H9 (cell line): Measurements from ENCODE around the gene OTX1. TPM values are rescaled to one million over a fixed set of nuclear protein-coding genes. Genes with fewer than 3 reads are reported as not detected.

Experiments used
- DNase-seq: peaks from one replicate; pipeline ENCODE4 v3.0.0-alpha.2; 2017
- H2AFZ ChIP-seq: one replicate; pipeline ENCODE4 v1.6.1; 2013; ENCODE audit warnings: mild to moderate bottlenecking, low read length, control low read depth, moderate library complexity
- H2AK5ac ChIP-seq: 2 replicates; pipeline ENCODE4 v1.6.1; 2013; ENCODE audit warnings: low read length, control low read depth, mixed read lengths; ENCODE audit not compliant: insufficient read length
- H2BK120ac ChIP-seq: one replicate; pipeline ENCODE4 v1.6.1; 2013; ENCODE audit warnings: low read depth, mild to moderate bottlenecking, low read length, control low read depth, inconsistent platforms; ENCODE audit not compliant: poor library complexity, severe bottlenecking
- H2BK12ac ChIP-seq: 2 replicates; pipeline ENCODE4 v1.6.1; 2013; ENCODE audit warnings: low read length, control low read depth, mixed read lengths, low read depth; ENCODE audit not compliant: insufficient read length
- H2BK15ac ChIP-seq: 2 replicates; pipeline ENCODE4 v1.6.1; 2013; ENCODE audit warnings: low read depth, low read length, control low read depth
- H2BK20ac ChIP-seq: one replicate; pipeline ENCODE4 v1.6.1; 2013; ENCODE audit warnings: low read depth, mild to moderate bottlenecking, low read length, control low read depth, inconsistent platforms; ENCODE audit not compliant: poor library complexity, severe bottlenecking
- H2BK5ac ChIP-seq: 2 replicates; pipeline ENCODE4 v1.6.1; 2013; ENCODE audit warnings: low read length, control low read depth, mixed read lengths; ENCODE audit not compliant: insufficient read length
- H3K14ac ChIP-seq: 2 replicates; pipeline ENCODE4 v1.6.1; 2013; ENCODE audit warnings: low read length, control low read depth; ENCODE audit not compliant: insufficient read depth
- H3K18ac ChIP-seq: 2 replicates; pipeline ENCODE4 v1.6.1; 2013; ENCODE audit warnings: low read depth, mild to moderate bottlenecking, mixed read lengths, low read length, control low read depth; ENCODE audit not compliant: insufficient read length
- H3K23ac ChIP-seq: 2 replicates; pipeline ENCODE4 v1.6.1; 2013; ENCODE audit warnings: low read length, control low read depth, mixed read lengths, low read depth; ENCODE audit not compliant: insufficient read length
- H3K23me2 ChIP-seq: 2 replicates; pipeline ENCODE4 v1.6.1; 2013; ENCODE audit warnings: low read depth, mild to moderate bottlenecking, mixed read lengths, low read length, control low read depth; ENCODE audit not compliant: insufficient read length, poor library complexity, severe bottlenecking
- H3K27ac ChIP-seq: 2 replicates; pipeline ENCODE4 v1.5.1; 2013; ENCODE audit warnings: low read length, control low read depth, mixed read lengths, low read depth; ENCODE audit not compliant: insufficient read length
- H3K27me3 ChIP-seq: 2 replicates; pipeline ENCODE4 v1.6.1; 2013; ENCODE audit warnings: low read length, control low read depth, inconsistent platforms; ENCODE audit not compliant: insufficient read depth
- H3K4ac ChIP-seq: 2 replicates; pipeline ENCODE4 v1.6.1; 2013; ENCODE audit warnings: low read depth, mild to moderate bottlenecking, control low read depth, inconsistent platforms, low read length, moderate library complexity
- H3K4me1 ChIP-seq: 2 replicates; pipeline ENCODE4 v1.6.1; 2013; ENCODE audit warnings: low read length, control low read depth, inconsistent platforms; ENCODE audit not compliant: insufficient read depth
- H3K4me2 ChIP-seq: 2 replicates; pipeline ENCODE4 v1.6.1; 2013; ENCODE audit warnings: low read length, control low read depth, mixed read lengths; ENCODE audit not compliant: insufficient read length, insufficient read depth
- H3K56ac ChIP-seq: 2 replicates; pipeline ENCODE4 v1.6.1; 2013; ENCODE audit warnings: low read depth, mild to moderate bottlenecking, mixed read lengths, low read length, control low read depth; ENCODE audit not compliant: insufficient read length
- H3K79me1 ChIP-seq: 2 replicates; pipeline ENCODE4 v1.6.1; 2013; ENCODE audit warnings: low read depth, mild to moderate bottlenecking, moderate library complexity, low read length, control low read depth, inconsistent platforms; ENCODE audit not compliant: insufficient read depth, poor library complexity, severe bottlenecking
- H3K79me2 ChIP-seq: 2 replicates; pipeline ENCODE4 v1.6.1; 2013; ENCODE audit warnings: low read length, control low read depth, inconsistent platforms; ENCODE audit not compliant: insufficient read depth
- H3K9ac ChIP-seq: 2 replicates; pipeline ENCODE4 v1.6.1; 2013; ENCODE audit warnings: low read length, control low read depth, mixed read lengths; ENCODE audit not compliant: insufficient read length; ENCODE audit errors: extremely low read depth
- H3K9me3 ChIP-seq: one replicate; pipeline ENCODE4 v1.6.1; 2013; ENCODE audit warnings: low read depth, low read length, inconsistent platforms; ENCODE audit not compliant: control insufficient read depth
- H3T11ph ChIP-seq: one replicate; pipeline ENCODE4 v1.6.1; 2013; ENCODE audit warnings: mild to moderate bottlenecking, low read length, control low read depth, inconsistent platforms
- H4K20me1 ChIP-seq: one replicate; pipeline ENCODE4 v1.6.1; 2013; ENCODE audit not compliant: control insufficient read depth, insufficient read length, insufficient read depth
- H4K5ac ChIP-seq: 2 replicates; pipeline ENCODE4 v1.6.1; 2013; ENCODE audit warnings: low read depth, mild to moderate bottlenecking, mixed read lengths, low read length, control low read depth; ENCODE audit not compliant: insufficient read length
- H4K8ac ChIP-seq: replicated peaks from 2 replicates; pipeline ENCODE4 v1.6.1; 2013; ENCODE audit warnings: low read length, control low read depth, mixed read lengths, low read depth; ENCODE audit not compliant: insufficient read length
- H4K91ac ChIP-seq: 2 replicates; pipeline ENCODE4 v1.6.1; 2013; ENCODE audit warnings: low read depth, mild to moderate bottlenecking, moderate library complexity, mixed read lengths, low read length, control low read depth; ENCODE audit not compliant: insufficient read length
- H3K27ac Mint-ChIP-seq, 3 experiments: 2 replicates in 2 of 3; 3 replicates in 1 of 3; pipeline ENCODE4 v1.8.0; 2020 to 2021; ENCODE audit warnings: mixed read lengths in 3 of 3, mild to moderate bottlenecking in 1 of 3, moderate library complexity in 1 of 3
- H3K27me3 Mint-ChIP-seq: 2 replicates; pipeline ENCODE4 v1.8.0; 2021; ENCODE audit warnings: low read depth, mild to moderate bottlenecking, moderate library complexity, mixed read lengths
- H3K36me3 Mint-ChIP-seq, 3 experiments: 2 replicates in 2 of 3; 3 replicates in 1 of 3; pipeline ENCODE4 v1.8.0; 2020 to 2021; ENCODE audit warnings: low read depth in 3 of 3, mixed read lengths in 3 of 3; ENCODE audit not compliant: insufficient read depth in 1 of 3
- H3K4me1 Mint-ChIP-seq, 2 experiments: 2 replicates each; pipeline ENCODE4 v1.8.0; 2020; ENCODE audit warnings: mixed read lengths in 2 of 2
- H3K4me3 Mint-ChIP-seq, 2 experiments: 2 replicates in 1 of 2; 3 replicates in 1 of 2; pipeline ENCODE4 v1.8.0; 2020 to 2021; ENCODE audit warnings: mild to moderate bottlenecking in 2 of 2, mixed read lengths in 2 of 2, moderate library complexity in 1 of 2
- H3K9me3 Mint-ChIP-seq, 2 experiments: 2 replicates in 1 of 2; 3 replicates in 1 of 2; pipeline ENCODE4 v1.8.0; 2020; ENCODE audit warnings: mild to moderate bottlenecking in 2 of 2, mixed read lengths in 2 of 2, moderate library complexity in 1 of 2
- CTCF ChIP-seq: fragments of 200-600 bp; sonication (generic); conservative IDR thresholded peaks from 3 replicates; pipeline ENCODE4 v1.8.0; 2021; ENCODE audit warnings: antibody characterized with exemption, mild to moderate bottlenecking
- WGBS: extraction: QIAGEN DNeasy Blood & Tissue Kit; methylation state at CpG from one replicate; pipeline ENCODE4 v1.1.7; 2013; ENCODE audit warnings: missing lambda C conversion rate, low lambda C conversion rate, mixed read lengths; ENCODE audit not compliant: insufficient read length; ENCODE audit errors: extremely low coverage; 5-methylcytosine and 5-hydroxymethylcytosine counted together
- total RNA-seq: library from RNA; stranded (reverse); gene quantifications from 2 replicates; pipeline ENCODE4 v1.2.1, GENCODE V29; 2021

OTX1 gene
- total RNA-seq, 1 experiment from 2014 or later: 0.13 TPM

GRCh38 chr2:63078852-63079606 lies 28.4 kb downstream of the OTX1 start:
- H3K9me3 ChIP-seq: no peaks in the 10 kb centered on the region
- H3K4ac ChIP-seq: no peak overlapping the region
- H3K79me1 ChIP-seq: no peaks in the 10 kb centered on the region
- no CpG with 5 or more reads among the region's 4 CpGs for WGBS
- H3K23ac ChIP-seq: no peak overlapping the region
- no peak overlapping the region for H2BK12ac ChIP-seq
- no peak overlapping the region for H2AFZ ChIP-seq
- no peak overlapping the region for H4K5ac ChIP-seq
- H4K20me1 ChIP-seq: no peaks in the 10 kb centered on the region
- no peaks in the 10 kb centered on the region for H3K27me3 ChIP-seq
- Mint-ChIP-seq H3K4me1 (peaks cover 4 to 8% of the 10 kb centered on the region in 2 experiments), H3K36me3 (no peaks in the 10 kb centered on the region; a peak in 1 of 7 replicates), H3K9me3 (no peaks in the 10 kb centered on the region), H3K27me3 (no peaks in the 10 kb centered on the region; the same call in 1 of the 2 replicates), H3K4me3 (no peak overlapping the region), H3K27ac (no peak overlapping the region)
- no peaks in the 10 kb centered on the region for H3K4me1 ChIP-seq
- H3K27ac ChIP-seq: no peak overlapping the region
- H3K18ac ChIP-seq: no peak overlapping the region
- no peak overlapping the region for H4K91ac ChIP-seq
- H3T11ph ChIP-seq: no peak overlapping the region
- H2BK20ac ChIP-seq: no peak overlapping the region
- no peak overlapping the region for H3K14ac ChIP-seq
- no peak overlapping the region for H2BK120ac ChIP-seq
- H2BK15ac ChIP-seq: no peak overlapping the region
- peak; percentile 87 for TF ChIP-seq CTCF
- no peak overlapping the region for H4K8ac ChIP-seq
- H3K56ac ChIP-seq: no peak overlapping the region
- H3K9ac ChIP-seq: no peak overlapping the region
- no peak overlapping the region for H2BK5ac ChIP-seq
- H3K79me2 ChIP-seq: no peaks in the 10 kb centered on the region
- no peak overlapping the region for H3K4me2 ChIP-seq
- H3K23me2 ChIP-seq: no peaks in the 10 kb centered on the region
- peak; percentile 61 for DNase-seq
- H2AK5ac ChIP-seq: no peak overlapping the region
